ENCODE results near the gene GARIN5B.

DNA sequence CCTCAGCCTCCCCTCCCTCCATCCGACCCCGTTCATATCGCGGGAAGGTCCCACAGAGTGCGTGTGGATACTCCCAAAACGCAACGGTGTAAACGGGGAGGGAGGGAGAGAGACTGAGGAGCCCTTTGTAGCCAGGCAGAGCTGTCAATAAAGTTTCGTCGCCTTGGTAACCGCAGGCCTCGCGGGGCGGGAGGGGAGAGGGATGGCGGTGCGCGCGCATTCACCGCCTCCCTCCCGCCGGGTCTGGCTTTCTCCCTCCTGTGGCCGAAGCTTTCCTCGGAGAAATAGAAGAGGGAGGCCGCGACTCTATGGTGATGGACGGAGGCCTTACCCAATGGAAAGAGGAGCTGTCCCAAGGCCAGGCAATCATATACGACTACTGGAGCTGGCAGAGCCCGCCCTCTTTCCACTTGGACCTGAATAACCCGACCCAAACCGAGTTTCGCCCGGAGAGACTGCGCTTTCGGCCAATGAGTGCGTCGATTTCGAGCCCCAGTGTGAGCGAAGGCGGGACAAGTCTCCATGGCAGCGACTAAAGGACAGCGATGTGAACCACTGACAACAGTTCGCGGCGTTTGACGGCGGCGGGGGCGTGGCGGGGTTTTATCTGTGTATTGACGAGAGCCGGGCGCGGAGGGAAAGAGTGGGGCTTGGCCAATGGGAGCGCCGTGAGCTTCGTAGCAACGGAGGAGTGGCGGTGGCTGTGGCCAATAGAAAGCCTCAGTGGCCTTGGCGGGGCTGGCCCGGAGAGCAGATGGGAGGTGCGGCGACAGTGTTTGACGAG lies 23.8 kb downstream of the GARIN5B start, which contains the start of gene KMT5C:
- TF ChIP-seq, protein P1, sequence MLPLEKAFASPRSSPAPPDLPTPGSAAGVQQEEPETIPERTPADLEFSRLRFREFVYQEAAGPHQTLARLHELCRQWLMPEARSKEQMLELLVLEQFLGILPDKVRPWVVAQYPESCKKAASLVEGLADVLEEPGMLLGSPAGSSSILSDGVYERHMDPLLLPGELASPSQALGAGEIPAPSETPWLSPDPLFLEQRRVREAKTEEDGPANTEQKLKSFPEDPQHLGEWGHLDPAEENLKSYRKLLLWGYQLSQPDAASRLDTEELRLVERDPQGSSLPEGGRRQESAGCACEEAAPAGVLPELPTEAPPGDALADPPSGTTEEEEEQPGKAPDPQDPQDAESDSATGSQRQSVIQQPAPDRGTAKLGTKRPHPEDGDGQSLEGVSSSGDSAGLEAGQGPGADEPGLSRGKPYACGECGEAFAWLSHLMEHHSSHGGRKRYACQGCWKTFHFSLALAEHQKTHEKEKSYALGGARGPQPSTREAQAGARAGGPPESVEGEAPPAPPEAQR (CRISPR knock-in tag; IDR thresholded peaks at IDR 0.05), result no peak
- TF ChIP-seq, protein P2, sequence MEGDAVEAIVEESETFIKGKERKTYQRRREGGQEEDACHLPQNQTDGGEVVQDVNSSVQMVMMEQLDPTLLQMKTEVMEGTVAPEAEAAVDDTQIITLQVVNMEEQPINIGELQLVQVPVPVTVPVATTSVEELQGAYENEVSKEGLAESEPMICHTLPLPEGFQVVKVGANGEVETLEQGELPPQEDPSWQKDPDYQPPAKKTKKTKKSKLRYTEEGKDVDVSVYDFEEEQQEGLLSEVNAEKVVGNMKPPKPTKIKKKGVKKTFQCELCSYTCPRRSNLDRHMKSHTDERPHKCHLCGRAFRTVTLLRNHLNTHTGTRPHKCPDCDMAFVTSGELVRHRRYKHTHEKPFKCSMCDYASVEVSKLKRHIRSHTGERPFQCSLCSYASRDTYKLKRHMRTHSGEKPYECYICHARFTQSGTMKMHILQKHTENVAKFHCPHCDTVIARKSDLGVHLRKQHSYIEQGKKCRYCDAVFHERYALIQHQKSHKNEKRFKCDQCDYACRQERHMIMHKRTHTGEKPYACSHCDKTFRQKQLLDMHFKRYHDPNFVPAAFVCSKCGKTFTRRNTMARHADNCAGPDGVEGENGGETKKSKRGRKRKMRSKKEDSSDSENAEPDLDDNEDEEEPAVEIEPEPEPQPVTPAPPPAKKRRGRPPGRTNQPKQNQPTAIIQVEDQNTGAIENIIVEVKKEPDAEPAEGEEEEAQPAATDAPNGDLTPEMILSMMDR (IDR thresholded peaks at IDR 0.05), result no peak
- TF ChIP-seq, protein P3, sequence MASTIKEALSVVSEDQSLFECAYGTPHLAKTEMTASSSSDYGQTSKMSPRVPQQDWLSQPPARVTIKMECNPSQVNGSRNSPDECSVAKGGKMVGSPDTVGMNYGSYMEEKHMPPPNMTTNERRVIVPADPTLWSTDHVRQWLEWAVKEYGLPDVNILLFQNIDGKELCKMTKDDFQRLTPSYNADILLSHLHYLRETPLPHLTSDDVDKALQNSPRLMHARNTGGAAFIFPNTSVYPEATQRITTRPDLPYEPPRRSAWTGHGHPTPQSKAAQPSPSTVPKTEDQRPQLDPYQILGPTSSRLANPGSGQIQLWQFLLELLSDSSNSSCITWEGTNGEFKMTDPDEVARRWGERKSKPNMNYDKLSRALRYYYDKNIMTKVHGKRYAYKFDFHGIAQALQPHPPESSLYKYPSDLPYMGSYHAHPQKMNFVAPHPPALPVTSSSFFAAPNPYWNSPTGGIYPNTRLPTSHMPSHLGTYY (CRISPR knock-in tag; IDR thresholded peaks at IDR 0.05), result no peak
- TF ChIP-seq SP1 (CRISPR knock-in tag; conservative IDR thresholded peaks at IDR 0.05) (peak; percentile 94), JUN (CRISPR knock-in tag; IDR thresholded peaks at IDR 0.05) (no peak), ETV6 (CRISPR knock-in tag; IDR thresholded peaks at IDR 0.05) (no peak), FOXP1 (CRISPR knock-in tag; IDR thresholded peaks at IDR 0.05; ENCODE audit: borderline replicate concordance) (no peak), ELF4 (CRISPR knock-in tag; IDR thresholded peaks at IDR 0.05; ENCODE audit: low read depth) (no peak), NFE2L1 (CRISPR knock-in tag; IDR thresholded peaks at IDR 0.05) (no peak), ZNF416 (CRISPR knock-in tag; IDR thresholded peaks at IDR 0.05) (no peak), IRF2 (CRISPR knock-in tag; IDR thresholded peaks at IDR 0.05; ENCODE audit: borderline replicate concordance, low read depth) (no peak)
- TF ChIP-seq, protein P4, sequence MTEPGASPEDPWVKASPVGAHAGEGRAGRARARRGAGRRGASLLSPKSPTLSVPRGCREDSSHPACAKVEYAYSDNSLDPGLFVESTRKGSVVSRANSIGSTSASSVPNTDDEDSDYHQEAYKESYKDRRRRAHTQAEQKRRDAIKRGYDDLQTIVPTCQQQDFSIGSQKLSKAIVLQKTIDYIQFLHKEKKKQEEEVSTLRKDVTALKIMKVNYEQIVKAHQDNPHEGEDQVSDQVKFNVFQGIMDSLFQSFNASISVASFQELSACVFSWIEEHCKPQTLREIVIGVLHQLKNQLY (CRISPR knock-in tag; IDR thresholded peaks at IDR 0.05), result no peak
- TF ChIP-seq, protein P5, sequence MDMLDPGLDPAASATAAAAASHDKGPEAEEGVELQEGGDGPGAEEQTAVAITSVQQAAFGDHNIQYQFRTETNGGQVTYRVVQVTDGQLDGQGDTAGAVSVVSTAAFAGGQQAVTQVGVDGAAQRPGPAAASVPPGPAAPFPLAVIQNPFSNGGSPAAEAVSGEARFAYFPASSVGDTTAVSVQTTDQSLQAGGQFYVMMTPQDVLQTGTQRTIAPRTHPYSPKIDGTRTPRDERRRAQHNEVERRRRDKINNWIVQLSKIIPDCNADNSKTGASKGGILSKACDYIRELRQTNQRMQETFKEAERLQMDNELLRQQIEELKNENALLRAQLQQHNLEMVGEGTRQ (CRISPR knock-in tag; IDR thresholded peaks at IDR 0.05), result no peak

Measured in WTC11 (cell line).